SK-N-SH treated with all-trans-retinoic acid at 6 μM for 48 hours (cell line): ENCODE data around the gene KLF6.

ENCODE experiments used
- ATAC-seq: fragments of 200-7000 bp; cut with Tn5 transposase; 3 replicates; pipeline ENCODE4 v1.9.1; 2020; ENCODE audit warnings: mild to moderate bottlenecking, moderate library complexity
- ARNTL ChIP-seq: fragments of 450-650 bp; formaldehyde crosslinking; IDR thresholded peaks from 2 replicates; pipeline ENCODE4 v1.5.0; 2020; ENCODE audit warnings: low read depth, mild to moderate bottlenecking, moderate library complexity, borderline replicate concordance
- BACH2 ChIP-seq: fragments of 250-450 bp; sonication (Bioruptor Pico); IDR thresholded peaks from 2 replicates; pipeline ENCODE4 v1.9.0; 2021; ENCODE audit warnings: mild to moderate bottlenecking, borderline replicate concordance
- CSDC2 ChIP-seq: fragments of 250-450 bp; sonication (Bioruptor Pico); IDR thresholded peaks from 2 replicates; pipeline ENCODE4 v1.5.0; 2020; ENCODE audit warnings: mild to moderate bottlenecking, moderate library complexity
- ESRRG ChIP-seq: fragments of 250-450 bp; sonication (Bioruptor Pico); IDR thresholded peaks from 2 replicates; pipeline ENCODE4 v1.6.1; 2021; ENCODE audit warnings: mild to moderate bottlenecking
- GLIS3 ChIP-seq: fragments of 250-450 bp; sonication (Bioruptor Pico); IDR thresholded peaks from 2 replicates; pipeline ENCODE4 v1.5.0; 2020; ENCODE audit warnings: mild to moderate bottlenecking, moderate library complexity
- ISL1 ChIP-seq: fragments of 250-450 bp; sonication (Bioruptor Pico); IDR thresholded peaks from 2 replicates; pipeline ENCODE4 v2.1.2; 2022; ENCODE audit warnings: mild to moderate bottlenecking, moderate library complexity
- OSR1 ChIP-seq: fragments of 250-450 bp; sonication (Bioruptor Pico); IDR thresholded peaks from 2 replicates; pipeline ENCODE4 v1.8.0; 2022; ENCODE audit warnings: moderate library complexity, mild to moderate bottlenecking, inconsistent platforms
- PPARA ChIP-seq: fragments of 250-450 bp; sonication (Bioruptor Pico); IDR thresholded peaks from 2 replicates; pipeline ENCODE4 v1.5.0; 2020; ENCODE audit warnings: mild to moderate bottlenecking, borderline replicate concordance
- RARB ChIP-seq: fragments of 250-450 bp; sonication (Bioruptor Pico); IDR thresholded peaks from 2 replicates; pipeline ENCODE4 v1.8.0; 2021; ENCODE audit warnings: mild to moderate bottlenecking, moderate library complexity
- SNAI2 ChIP-seq: fragments of 250-450 bp; sonication (Bioruptor Pico); IDR thresholded peaks from 2 replicates; pipeline ENCODE4 v1.5.0; 2020; ENCODE audit warnings: mild to moderate bottlenecking, moderate library complexity
- TCF4 ChIP-seq: fragments of 250-450 bp; sonication (Bioruptor Pico); IDR thresholded peaks from 2 replicates; pipeline ENCODE4 v1.8.0; 2021; ENCODE audit warnings: mild to moderate bottlenecking, moderate library complexity, borderline replicate concordance
- TOX ChIP-seq: fragments of 250-450 bp; sonication (Bioruptor Pico); IDR thresholded peaks from 2 replicates; pipeline ENCODE4 v1.8.0; 2021; ENCODE audit warnings: mild to moderate bottlenecking, moderate library complexity, borderline replicate concordance
- TSHZ2 ChIP-seq: fragments of 250-450 bp; sonication (Bioruptor Pico); IDR thresholded peaks from 2 replicates; pipeline ENCODE4 v1.5.0; 2020; ENCODE audit warnings: mild to moderate bottlenecking, moderate library complexity
- ZC3H10 ChIP-seq: fragments of 250-450 bp; sonication (Bioruptor Pico); IDR thresholded peaks from 2 replicates; pipeline ENCODE4 v1.5.1; 2021; ENCODE audit warnings: mild to moderate bottlenecking, moderate library complexity
- ZFP3 ChIP-seq: fragments of 250-450 bp; sonication (Bioruptor Pico); IDR thresholded peaks from 2 replicates; pipeline ENCODE4 v1.5.0; 2020; ENCODE audit warnings: mild to moderate bottlenecking, moderate library complexity
- ZFP30 ChIP-seq: fragments of 450-650 bp; formaldehyde crosslinking; IDR thresholded peaks from 2 replicates; pipeline ENCODE4 v1.5.0; 2022; ENCODE audit warnings: mild to moderate bottlenecking, moderate library complexity
- ZNF565 ChIP-seq: fragments of 450-650 bp; formaldehyde crosslinking; conservative IDR thresholded peaks from 2 replicates; pipeline ENCODE4 v1.5.0; 2020; ENCODE audit warnings: low read depth, mild to moderate bottlenecking, moderate library complexity
- ZNF70 ChIP-seq: fragments of 450-650 bp; formaldehyde crosslinking; IDR thresholded peaks from 2 replicates; pipeline ENCODE4 v1.5.0; 2020; ENCODE audit warnings: mild to moderate bottlenecking, moderate library complexity
- ZNF8 ChIP-seq: fragments of 450-650 bp; formaldehyde crosslinking; IDR thresholded peaks from 2 replicates; pipeline ENCODE4 v1.5.0; 2020; ENCODE audit warnings: mild to moderate bottlenecking, moderate library complexity
- TF ChIP-seq, protein P1 (sequence below): fragments of 250-450 bp; sonication (Bioruptor Pico); IDR thresholded peaks from 2 replicates; pipeline ENCODE4 v1.8.0; 2021; ENCODE audit warnings: low read depth, mild to moderate bottlenecking, moderate library complexity, borderline replicate concordance
- TF ChIP-seq, protein P2 (sequence below): fragments of 250-450 bp; sonication (Bioruptor Pico); IDR thresholded peaks from 2 replicates; pipeline ENCODE4 v1.5.1; 2020; ENCODE audit warnings: low read depth, mild to moderate bottlenecking, moderate library complexity
- TF ChIP-seq, protein P3 (sequence below): fragments of 250-450 bp; sonication (Bioruptor Pico); IDR thresholded peaks from 2 replicates; pipeline ENCODE4 v1.5.1; 2021; ENCODE audit warnings: mild to moderate bottlenecking, moderate library complexity

KLF6 gene

DNA sequence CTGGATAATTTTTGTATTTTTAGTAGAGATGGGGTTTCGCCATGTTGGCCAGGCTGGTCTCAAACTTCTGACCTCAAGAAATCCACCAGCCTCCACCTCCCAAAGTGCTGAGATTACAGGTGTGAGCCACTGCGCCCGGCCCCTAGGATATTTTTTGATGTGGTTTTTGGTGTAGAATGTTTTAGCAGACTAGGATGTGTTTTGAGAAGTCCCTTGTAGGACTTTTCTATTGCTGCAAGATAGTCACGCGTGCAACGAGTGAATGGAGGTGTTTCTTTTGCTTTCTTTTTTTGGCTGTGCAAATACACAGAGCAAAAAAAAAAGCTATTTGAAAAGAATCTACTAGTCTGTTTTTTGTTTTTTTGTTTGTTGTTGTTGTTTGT, 29.8 kb upstream of the KLF6 start:
- ATAC-seq: no peak
- TF ChIP-seq BACH2 (CRISPR knock-in tag): no peak
- TF ChIP-seq PPARA (CRISPR knock-in tag): no peak
- TF ChIP-seq TSHZ2 (CRISPR knock-in tag): no peak
- no peak for TF ChIP-seq OSR1 (CRISPR knock-in tag)
- no peak for TF ChIP-seq ZNF70 (CRISPR knock-in tag)
- no peak for TF ChIP-seq ZNF8 (CRISPR knock-in tag)
- no peak for TF ChIP-seq ZFP30
- TF ChIP-seq ARNTL (CRISPR knock-in tag): no peak
- TF ChIP-seq, protein P1, sequence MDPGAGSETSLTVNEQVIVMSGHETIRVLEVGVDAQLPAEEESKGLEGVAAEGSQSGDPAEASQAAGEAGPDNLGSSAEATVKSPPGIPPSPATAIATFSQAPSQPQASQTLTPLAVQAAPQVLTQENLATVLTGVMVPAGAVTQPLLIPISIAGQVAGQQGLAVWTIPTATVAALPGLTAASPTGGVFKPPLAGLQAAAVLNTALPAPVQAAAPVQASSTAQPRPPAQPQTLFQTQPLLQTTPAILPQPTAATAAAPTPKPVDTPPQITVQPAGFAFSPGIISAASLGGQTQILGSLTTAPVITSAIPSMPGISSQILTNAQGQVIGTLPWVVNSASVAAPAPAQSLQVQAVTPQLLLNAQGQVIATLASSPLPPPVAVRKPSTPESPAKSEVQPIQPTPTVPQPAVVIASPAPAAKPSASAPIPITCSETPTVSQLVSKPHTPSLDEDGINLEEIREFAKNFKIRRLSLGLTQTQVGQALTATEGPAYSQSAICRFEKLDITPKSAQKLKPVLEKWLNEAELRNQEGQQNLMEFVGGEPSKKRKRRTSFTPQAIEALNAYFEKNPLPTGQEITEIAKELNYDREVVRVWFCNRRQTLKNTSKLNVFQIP (CRISPR knock-in tag): no peak
- no peak for TF ChIP-seq ZFP3 (CRISPR knock-in tag)
- TF ChIP-seq SNAI2 (CRISPR knock-in tag): no peak
- no peak for TF ChIP-seq RARB

DNA sequence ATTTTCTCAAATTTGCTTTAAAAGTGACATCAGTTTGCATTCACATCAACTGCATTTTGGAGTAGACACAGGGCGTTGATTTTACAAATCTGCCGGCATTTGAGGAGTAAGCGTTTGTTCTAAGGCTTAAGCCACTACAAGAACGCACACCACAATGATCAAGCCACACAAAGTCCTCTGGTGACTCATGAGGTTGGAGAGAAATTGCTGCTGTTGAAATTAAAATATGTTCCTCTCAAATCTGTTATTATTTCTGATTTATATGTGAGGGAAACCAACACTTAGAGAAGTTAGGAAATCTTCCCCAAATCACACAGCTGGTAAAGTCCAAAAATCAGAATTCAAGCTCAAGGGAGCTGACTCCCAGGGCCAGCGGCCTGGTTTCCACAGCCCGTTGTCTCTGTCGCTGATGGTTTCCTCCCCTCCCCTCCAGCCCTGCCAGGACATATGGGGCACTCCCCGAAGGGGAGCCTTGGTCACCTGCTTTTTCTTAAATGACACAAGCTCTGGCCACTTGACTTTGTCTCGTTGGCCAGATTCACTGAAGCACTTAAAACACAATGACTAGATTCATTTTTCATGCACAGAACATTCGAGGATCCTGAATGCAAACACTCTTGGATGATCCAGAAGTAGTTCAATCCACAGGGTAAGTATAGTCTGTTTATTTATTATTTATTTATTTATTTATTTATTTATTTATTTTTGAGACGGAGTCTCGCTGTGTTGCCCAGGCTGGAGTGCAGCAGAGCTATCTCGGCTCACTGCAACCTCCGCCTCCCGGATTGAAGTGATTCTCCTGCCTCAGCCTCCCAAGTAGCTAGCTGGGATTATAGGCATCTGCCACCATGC, 29.2 kb upstream of the KLF6 start:
- ATAC-seq: no peak
- TF ChIP-seq OSR1 (CRISPR knock-in tag): no peak
- no peak for TF ChIP-seq ZNF8 (CRISPR knock-in tag)
- no peak for TF ChIP-seq CSDC2 (CRISPR knock-in tag)
- no peak for TF ChIP-seq RARB
- TF ChIP-seq BACH2 (CRISPR knock-in tag): no peak
- no peak for TF ChIP-seq ISL1 (CRISPR knock-in tag)
- TF ChIP-seq SNAI2 (CRISPR knock-in tag): no peak
- TF ChIP-seq ZFP3 (CRISPR knock-in tag): no peak

GRCh38 chr10:3813267-3813666, 28.3 kb upstream of the KLF6 start:
- TF ChIP-seq OSR1 (CRISPR knock-in tag): no peak
- no peak for TF ChIP-seq ZNF565 (CRISPR knock-in tag)
- TF ChIP-seq TCF4 (CRISPR knock-in tag): no peak
- no peak for TF ChIP-seq RARB
- no peak for TF ChIP-seq TOX (CRISPR knock-in tag)
- ATAC-seq: no peak

GRCh38 chr10:3812141-3812540, 27.1 kb upstream of the KLF6 start:
- TF ChIP-seq BACH2 (CRISPR knock-in tag) (no peak), ZFP3 (CRISPR knock-in tag) (no peak), ZC3H10 (CRISPR knock-in tag) (no peak), ESRRG (no peak), PPARA (CRISPR knock-in tag) (no peak), SNAI2 (CRISPR knock-in tag) (no peak), ZNF70 (CRISPR knock-in tag) (no peak), TCF4 (CRISPR knock-in tag) (no peak), ZNF8 (CRISPR knock-in tag) (no peak), ZFP30 (no peak), OSR1 (CRISPR knock-in tag) (no peak), TSHZ2 (CRISPR knock-in tag) (no peak), RARB (no peak), GLIS3 (CRISPR knock-in tag) (no peak), TOX (CRISPR knock-in tag) (no peak)
- TF ChIP-seq, protein P1 (CRISPR knock-in tag): no peak
- TF ChIP-seq, protein P2, sequence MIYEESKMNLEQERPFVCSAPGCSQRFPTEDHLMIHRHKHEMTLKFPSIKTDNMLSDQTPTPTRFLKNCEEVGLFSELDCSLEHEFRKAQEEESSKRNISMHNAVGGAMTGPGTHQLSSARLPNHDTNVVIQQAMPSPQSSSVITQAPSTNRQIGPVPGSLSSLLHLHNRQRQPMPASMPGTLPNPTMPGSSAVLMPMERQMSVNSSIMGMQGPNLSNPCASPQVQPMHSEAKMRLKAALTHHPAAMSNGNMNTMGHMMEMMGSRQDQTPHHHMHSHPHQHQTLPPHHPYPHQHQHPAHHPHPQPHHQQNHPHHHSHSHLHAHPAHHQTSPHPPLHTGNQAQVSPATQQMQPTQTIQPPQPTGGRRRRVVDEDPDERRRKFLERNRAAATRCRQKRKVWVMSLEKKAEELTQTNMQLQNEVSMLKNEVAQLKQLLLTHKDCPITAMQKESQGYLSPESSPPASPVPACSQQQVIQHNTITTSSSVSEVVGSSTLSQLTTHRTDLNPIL (CRISPR knock-in tag): no peak
- TF ChIP-seq, protein P3, sequence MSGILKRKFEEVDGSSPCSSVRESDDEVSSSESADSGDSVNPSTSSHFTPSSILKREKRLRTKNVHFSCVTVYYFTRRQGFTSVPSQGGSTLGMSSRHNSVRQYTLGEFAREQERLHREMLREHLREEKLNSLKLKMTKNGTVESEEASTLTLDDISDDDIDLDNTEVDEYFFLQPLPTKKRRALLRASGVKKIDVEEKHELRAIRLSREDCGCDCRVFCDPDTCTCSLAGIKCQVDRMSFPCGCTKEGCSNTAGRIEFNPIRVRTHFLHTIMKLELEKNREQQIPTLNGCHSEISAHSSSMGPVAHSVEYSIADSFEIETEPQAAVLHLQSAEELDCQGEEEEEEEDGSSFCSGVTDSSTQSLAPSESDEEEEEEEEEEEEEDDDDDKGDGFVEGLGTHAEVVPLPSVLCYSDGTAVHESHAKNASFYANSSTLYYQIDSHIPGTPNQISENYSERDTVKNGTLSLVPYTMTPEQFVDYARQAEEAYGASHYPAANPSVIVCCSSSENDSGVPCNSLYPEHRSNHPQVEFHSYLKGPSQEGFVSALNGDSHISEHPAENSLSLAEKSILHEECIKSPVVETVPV (CRISPR knock-in tag): no peak
- no peak for ATAC-seq
